NCI-H2171 treated with DMSO at 0.1 percent for 48 hours (cell line): Measurements from ENCODE around the gene NEAT1.

ENCODE experiments used
- DNase-seq: peaks from one replicate; lab custom pipeline; 2025; lab: John Stamatoyannopoulos, UW

Gene NEAT1

DNA sequence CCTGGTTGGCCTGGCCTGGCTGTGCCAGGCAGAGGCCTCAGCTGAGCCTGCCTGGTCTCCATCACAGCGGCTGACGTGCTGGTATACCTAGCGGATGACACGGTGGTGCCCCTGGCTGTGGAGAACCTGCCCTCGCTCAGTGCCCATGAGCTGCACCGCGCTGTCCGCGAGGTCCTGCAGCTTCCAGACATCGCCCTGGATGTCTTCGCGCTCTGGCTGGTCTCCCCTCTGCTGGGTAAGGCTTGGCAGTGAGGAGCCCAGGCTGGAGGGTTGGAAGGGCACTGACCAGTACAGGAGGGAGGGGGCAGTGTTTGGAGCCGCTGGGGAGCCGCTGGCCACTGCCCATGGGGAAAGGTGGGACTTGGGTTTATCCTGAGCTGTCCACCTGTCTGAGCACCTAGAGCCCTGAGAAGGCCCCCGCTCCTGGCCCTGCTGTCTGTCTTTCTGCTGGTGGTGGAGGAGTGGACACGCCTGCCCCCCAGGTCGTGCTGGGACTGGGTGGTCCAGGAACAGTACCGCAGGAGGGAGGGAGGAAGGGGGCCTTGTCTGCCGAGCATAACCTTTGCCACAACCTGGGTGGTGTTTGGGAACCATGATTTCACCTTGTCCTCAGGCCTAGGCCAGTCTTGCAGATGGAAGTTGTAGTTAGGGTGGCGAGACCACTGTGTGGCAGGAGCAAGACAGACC, 33.2 kb upstream of the NEAT1 start:
- DNase-seq = no peak

- DNase-seq = no peak
These were observed 32.3 kb upstream of the NEAT1 start for GRCh38 chr11:65390099-65390941.

GRCh38 chr11:65390996-65391395, 31.6 kb upstream of the NEAT1 start:
- DNase-seq = no peak

DNA sequence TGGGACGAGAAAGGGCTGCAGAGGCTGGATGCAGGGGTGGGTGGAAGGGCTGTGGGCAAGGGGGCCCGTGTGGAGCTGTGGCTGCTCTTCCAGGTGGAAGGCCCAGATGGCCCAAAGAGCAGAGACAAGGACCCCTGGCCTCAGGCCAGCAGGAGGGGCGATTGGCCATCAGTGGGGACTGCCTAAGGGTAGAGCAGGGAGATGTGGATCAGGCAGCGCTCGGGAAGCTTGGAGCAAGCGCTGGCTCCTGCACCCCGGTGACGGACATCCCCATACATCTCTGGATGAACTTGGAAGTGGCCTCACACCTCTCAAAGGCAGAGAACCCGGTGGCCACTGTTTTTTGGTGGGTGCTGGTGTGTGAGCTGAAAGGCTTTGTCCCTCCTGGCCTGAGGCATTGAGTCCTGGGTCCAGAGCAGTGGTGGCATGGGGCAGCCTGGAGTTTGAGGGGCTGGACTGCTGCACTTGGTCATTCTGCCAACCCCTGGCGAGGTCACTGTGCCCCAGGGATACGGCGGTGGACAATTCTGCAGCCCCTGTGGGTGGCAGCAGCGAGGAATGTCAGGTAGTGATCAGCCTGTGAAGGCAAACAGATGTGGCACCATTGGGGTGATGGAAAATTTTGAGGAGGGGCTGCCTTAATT, 30.3 kb upstream of the NEAT1 start:
- DNase-seq = no peak

DNA sequence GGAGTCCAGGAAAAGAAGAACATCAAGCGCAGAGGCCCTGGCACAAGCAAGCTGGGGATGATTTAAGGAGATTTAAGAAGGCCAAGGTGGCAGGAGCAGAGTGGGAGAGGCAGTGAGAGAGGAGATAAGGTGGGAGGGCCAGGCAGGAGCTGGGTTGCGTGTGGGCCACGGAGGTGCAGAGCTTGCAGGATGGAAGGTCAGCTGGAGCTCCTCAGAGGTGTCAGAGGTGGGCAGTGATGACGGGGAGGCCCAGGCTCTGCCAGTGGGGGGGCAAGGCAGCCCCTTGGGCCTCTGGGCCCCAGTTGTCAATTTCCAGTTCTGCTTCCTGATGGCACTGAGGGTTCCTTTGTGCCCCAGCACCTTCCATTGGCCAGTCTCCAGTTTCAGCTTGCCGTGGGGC, 29.7 kb upstream of the NEAT1 start:
- no peak for DNase-seq

DNA sequence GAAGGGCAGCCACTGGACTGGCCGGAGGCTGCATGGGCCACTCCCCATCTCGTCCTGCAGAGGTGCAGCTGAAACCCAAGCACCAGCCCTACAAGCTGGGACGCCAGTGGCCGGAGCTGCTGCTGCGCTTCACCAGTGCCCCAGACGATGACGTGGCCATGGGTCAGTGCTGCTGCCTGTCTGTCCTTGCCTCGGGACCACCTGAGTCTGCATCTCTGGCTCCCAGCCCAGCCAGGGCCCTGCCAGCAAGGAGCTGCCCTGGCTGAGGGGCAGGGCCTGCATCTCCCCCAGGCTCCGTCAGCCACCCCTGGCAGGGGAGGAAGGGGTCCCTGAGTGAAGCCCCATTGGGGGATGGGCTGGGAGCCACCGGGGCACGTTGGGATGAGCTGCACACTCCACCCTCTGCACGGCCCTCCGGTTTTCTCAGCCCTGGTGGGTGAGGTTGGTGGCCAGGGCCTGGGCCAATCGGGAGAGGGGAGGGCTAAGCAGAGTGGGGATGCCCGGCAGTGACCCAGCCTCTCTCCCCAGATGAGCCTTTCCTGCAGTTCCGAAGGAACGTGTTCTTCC, 29.0 kb upstream of the NEAT1 start:
- DNase-seq = no peak

DNA sequence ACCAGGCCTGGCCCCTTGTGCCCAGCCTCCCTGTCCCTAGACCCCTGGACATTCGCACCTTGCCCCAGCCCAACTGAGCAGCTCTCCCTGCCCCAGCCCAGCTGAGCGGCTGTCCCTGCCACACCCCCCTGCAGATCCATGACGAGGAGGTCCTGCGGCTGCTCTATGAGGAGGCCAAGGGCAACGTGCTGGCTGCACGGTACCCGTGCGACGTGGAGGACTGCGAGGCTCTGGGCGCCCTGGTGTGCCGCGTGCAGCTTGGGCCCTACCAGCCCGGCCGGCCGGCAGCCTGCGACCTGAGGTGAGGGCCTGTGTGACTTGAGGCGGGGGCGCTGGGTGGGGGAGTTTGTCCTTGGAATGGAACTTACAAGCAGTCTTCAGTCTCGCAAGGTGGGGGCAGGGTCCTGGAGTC, 28.5 kb upstream of the NEAT1 start:
- no peak for DNase-seq

DNA sequence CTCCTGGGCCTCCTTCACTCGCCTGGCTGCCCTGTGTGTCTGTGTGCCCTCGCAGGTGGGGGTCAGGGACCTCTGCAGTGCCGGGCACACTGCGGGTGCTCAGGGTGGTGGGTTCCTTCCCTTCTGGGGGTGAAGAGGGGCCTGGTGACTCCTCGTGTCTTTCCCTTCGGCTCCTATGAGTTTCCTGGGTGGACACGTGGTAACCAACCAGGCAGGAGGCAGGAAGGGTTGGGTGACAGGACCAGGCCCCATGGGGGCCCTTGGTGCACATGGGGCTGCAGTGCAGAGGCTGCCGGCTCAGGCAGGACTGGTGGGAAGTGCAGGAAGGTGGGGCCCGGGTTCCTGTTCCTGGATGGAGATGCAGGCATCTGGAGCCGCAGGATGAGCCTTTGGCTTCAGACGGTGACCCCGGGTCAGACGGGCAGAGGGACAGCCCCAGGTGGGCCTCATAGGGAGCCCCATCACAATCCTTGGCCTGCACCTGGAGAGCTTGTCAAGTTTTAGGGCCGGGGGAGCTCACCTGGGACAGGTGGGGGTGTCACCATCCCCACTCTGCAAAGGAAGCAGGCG, 26.6 kb upstream of the NEAT1 start:
- DNase-seq = no peak

- DNase-seq = no peak
These were observed 25.5 kb upstream of the NEAT1 start for GRCh38 chr11:65396769-65397745.

GRCh38 chr11:65398362-65398910, 24.2 kb upstream of the NEAT1 start:
- no peak for DNase-seq

GRCh38 chr11:65399249-65399648, 23.3 kb upstream of the NEAT1 start:
- DNase-seq = no peak

DNA sequence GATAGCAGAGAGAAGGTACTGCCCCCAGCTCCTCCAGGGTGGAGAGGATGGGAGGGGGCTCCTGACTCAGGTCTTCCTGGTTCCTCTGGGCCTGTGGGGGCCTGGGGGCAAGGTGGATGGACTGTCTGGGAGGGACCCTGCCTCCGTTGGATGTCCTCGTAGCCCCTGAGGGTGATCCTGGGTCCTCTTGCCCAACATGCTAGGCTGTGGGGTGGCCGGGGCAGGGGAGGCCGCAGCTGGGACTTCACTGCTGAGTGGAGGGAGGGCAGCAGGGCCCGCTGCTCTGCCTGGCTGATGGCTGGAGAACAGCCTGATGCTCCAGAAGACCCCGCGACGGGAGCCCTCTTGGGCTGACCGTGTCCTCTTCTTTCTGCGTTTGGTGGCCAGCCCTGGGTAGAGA, 22.8 kb upstream of the NEAT1 start:
- no peak for DNase-seq

DNA sequence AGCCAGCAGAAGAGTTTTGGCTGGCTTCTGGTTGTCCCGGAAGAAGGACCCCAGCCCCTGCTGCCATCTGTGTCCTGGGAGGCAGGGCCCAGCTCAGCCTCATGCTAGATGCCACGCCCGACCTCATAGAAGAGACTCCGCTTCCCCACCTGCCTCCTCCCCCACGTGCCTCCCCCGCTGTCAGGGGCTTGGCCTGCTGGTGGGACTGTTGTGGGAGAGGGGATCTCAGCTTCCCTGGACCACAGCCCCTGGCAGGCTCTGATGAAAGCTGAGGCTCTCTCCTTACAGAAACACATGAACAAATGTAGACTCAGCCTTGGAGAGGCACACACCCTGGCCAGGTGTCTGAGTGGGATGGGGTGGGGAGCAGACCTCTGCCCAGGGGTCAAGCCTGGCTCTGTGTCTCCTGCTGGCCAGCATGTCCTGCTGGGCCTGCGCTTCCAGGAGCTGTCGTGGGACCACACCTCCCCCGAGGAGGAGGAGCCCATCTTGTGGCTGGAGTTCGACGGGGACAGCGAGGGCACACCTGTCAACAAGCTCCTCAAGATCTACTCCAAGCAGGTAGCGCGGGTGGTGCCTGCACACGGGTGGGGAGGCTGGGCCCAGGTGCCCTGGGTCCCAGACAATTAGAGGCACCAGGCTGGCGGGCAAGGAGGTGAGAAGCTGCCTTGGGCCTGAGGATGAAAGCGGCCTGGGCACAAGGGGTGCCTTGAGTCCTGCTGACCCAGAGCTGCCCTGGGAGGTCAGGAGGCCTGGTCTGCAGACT, 22.1 kb upstream of the NEAT1 start:
- no peak for DNase-seq

DNA sequence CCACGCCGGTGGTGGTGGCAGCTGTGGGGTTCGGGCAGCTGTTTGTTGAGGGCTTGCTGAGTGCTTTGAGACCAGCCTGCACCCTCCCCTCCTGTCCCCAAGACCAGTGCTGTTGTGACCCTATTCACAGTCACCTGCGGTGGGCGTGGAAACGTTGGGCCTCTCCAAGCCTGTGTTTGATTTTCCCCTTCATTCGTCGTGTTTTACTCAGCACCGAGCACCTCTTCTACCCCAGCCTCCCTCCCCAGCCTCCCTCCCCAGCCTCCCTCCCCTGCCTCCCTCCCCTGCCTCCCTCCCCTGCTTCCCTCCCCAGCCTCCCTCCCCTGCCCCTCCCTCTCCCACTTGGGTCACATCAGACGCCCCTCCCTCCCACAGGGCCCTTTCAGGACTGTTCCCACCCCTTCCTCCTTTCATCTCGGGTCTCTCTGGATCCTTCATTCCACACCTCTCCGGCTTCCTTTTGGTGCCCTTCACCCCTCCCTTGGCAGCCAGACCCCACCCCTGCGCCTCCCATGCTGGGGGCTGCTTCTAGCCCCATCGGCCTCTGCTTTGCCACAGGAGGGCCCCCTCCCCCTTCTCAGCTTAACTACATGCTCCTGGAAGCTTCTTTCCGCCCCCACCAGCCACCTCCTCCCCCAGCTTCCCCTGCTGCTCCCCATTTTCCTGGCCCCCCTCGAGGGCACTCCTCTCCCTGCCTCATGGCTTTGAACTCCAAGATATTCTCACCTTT, 21.4 kb upstream of the NEAT1 start:
- DNase-seq = no peak

DNA sequence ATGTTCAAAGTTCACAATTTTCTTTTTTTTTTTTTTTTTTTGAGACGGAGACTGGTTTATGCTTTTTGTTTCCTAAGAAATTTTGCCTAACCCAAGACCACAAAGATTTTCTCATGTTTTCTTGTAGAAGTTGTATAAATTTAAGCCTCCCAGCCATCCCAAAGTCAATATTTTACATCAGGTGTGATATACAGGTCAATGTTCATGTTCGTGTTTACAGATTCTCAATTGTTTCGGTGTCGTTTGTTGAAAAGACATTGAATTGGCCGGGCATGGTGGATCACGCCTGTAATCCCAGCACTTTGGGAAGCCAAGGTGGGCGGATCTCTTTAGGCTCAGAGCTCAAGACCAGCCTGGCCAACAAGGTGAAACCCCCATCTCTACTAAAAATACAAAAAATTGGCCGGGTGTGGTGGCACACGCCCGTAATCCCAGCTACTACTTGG, 20.8 kb upstream of the NEAT1 start:
- DNase-seq = no peak

DNA sequence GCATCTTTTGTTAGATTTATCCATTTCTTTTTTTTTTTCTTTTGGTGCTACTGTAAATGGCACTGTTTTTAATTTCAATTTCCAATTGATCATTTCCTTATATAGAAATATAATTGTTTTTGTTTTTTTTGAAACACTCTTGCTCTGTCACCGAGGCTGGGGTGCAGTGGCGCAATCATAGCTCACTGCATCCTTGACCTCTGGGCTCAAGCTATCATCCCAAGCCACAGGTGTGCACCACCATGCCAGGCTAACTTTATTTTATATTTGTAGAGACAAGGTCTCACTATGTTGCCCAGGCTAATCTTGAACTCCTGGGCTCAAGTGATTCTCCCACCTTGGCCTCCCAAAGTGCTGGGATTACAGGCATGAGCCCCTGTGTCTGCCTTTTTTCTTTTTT, 19.8 kb upstream of the NEAT1 start:
- no peak for DNase-seq

DNA sequence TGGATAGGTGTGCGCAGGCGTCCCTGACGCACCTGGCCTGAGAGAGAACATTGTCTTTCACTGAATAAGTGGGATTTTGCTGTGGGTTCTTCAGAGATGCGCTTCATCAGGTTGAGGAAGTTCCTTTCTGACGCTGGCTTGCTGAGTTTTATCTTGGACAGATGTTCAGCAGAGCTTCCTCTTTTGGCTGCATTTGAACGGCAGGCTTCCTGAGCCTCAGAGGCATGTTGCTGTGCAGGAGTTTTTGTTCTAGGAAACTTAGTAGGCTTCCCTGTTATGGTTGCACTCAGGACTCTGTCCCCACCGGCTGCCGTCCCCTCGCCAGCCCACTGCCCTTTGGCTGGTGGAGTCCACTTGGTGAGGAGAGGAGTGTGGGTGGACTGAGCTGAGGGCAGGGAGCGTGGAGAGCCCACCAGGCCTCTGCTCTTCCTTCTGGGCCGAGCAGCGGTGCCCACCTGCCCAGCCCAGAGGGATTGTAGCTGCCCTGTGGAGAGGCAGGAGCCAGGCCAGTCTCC, 18.9 kb upstream of the NEAT1 start:
- DNase-seq = no peak

DNA sequence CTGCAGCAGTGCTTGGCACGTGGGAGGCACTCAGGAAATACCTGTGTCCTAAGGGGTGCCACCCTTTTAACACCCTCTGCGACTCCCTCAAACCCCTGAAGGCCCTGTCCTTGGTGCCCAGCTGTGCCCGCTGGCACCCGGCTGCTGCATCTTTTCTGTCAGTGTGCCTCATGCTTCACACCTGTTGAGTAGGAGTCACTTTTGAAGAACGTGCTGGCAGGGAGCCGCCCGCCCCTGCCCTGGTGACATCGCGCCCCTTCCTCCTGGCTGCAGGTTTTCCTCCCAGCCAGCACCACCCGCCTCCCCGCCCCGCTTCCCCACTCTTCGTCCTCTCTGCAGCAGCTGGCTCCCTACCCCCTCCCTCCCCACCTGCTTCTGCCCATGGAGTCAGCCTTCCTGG, 18.4 kb upstream of the NEAT1 start:
- DNase-seq = no peak
